GM12875 (cell line): Measurements from ENCODE around the gene SCUBE1.

ENCODE experiments used
- H3K4me3 ChIP-seq: one replicate; pipeline ENCODE4 v1.5.1; 2011; ENCODE audit warnings: low read depth, low read length, control low read depth
- TF ChIP-seq, protein P1 (sequence below): IDR thresholded peaks from 2 replicates; pipeline ENCODE4 v1.5.1; 2011; ENCODE audit warnings: low read depth, mild to moderate bottlenecking, control low read depth, inconsistent platforms, low read length, moderate library complexity, borderline replicate concordance; ENCODE audit not compliant: insufficient read depth

The SCUBE1 gene

DNA sequence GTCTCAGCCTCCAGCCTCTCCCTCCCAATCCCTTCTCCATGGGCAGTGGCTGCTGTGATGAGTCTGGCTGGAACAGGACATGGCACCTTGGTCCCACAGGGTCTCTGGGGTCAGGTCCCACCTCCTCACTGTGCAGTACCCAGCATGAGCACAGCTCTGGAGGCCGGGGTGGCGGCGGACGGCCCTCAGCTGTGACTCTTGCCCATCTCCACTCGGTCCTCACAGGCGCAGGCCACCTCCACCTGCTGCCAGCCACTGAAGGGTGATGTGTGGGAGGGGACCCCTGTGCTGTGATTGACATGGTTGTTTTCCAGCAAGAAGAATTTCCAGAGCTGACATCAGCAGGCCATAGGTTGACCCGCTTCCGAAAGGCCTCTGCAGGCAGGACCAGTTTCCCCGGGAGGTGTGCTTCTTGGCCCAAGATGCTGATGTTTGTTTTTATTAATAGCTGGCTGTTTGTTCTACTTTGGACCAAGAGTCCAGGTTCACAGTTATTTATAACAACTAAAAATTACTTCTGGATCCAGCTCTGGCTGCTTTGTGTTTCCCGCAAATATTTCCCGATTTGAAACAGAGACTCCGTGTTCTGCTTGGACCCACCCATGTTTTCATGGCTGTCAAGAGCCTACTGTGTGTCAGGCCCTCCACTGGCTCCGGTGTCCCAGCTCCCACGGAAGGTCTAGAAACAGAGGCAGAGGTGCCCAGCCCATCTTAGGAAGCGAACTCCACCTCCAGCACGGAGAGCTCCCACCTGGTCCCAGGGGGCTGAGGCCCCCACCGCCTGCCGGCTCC, 45.7 kb downstream of the SCUBE1 start:
- TF ChIP-seq, protein P1, sequence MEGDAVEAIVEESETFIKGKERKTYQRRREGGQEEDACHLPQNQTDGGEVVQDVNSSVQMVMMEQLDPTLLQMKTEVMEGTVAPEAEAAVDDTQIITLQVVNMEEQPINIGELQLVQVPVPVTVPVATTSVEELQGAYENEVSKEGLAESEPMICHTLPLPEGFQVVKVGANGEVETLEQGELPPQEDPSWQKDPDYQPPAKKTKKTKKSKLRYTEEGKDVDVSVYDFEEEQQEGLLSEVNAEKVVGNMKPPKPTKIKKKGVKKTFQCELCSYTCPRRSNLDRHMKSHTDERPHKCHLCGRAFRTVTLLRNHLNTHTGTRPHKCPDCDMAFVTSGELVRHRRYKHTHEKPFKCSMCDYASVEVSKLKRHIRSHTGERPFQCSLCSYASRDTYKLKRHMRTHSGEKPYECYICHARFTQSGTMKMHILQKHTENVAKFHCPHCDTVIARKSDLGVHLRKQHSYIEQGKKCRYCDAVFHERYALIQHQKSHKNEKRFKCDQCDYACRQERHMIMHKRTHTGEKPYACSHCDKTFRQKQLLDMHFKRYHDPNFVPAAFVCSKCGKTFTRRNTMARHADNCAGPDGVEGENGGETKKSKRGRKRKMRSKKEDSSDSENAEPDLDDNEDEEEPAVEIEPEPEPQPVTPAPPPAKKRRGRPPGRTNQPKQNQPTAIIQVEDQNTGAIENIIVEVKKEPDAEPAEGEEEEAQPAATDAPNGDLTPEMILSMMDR: no peak
- H3K4me3 ChIP-seq: no peak overlapping the region

GRCh38 chr22:43296276-43296902, 46.8 kb downstream of the SCUBE1 start:
- TF ChIP-seq, protein P1: no peak
- H3K4me3 ChIP-seq: no peak overlapping the region

GRCh38 chr22:43295660-43296059, 47.5 kb downstream of the SCUBE1 start:
- TF ChIP-seq, protein P1: no peak
- H3K4me3 ChIP-seq: no peak overlapping the region

GRCh38 chr22:43295173-43295572, 48.0 kb downstream of the SCUBE1 start:
- TF ChIP-seq, protein P1: no peak
- H3K4me3 ChIP-seq: no peak overlapping the region

DNA sequence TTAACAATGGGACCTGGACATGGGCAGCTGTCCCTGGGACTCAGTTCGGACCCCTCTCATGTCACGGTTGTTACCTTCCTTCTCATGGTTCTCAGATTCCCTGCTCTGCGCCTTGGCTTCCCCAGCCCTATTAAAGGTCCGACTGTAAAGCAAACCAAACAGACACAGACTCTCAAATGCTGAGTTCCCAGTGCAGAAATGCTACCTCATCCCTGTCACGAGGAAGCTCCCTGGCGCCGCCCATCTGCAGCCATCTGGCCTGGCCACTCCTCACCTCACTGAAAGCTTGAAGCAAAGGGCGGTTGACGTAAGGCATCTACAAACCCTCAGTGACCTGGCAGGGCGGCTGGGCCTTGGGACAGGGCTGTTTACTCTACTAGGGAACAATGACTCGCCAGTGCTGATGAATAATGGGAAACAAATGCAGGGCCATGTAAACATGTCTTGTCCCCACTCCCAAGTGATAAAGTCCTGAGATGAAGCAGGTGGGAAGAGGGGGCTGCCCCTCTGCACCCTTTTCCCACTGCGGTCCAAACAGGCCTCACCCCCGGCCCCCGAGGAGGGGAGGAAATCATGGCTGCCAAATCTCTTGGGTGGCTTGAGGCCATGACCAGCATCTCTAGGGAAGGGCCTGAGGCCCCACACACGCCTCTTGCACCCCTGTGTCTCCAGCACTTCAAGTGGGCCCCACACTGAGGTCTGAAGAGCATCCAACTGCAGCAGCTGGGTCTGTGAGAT, 49.3 kb downstream of the SCUBE1 start:
- TF ChIP-seq, protein P1: no peak
- H3K4me3 ChIP-seq: no peak overlapping the region

- TF ChIP-seq, protein P1: no peak
- H3K4me3 ChIP-seq: no peak overlapping the region
These were observed 49.9 kb downstream of the SCUBE1 start for GRCh38 chr22:43293259-43293654.

GRCh38 chr22:43292630-43293018, 50.5 kb downstream of the SCUBE1 start:
- no peak overlapping the region for H3K4me3 ChIP-seq
- TF ChIP-seq, protein P1: no peak
